ENCODE data around the gene ABR.
A peak's percentile ranks its signal among the peaks of the same experiment; 100 is the strongest.

DNA sequence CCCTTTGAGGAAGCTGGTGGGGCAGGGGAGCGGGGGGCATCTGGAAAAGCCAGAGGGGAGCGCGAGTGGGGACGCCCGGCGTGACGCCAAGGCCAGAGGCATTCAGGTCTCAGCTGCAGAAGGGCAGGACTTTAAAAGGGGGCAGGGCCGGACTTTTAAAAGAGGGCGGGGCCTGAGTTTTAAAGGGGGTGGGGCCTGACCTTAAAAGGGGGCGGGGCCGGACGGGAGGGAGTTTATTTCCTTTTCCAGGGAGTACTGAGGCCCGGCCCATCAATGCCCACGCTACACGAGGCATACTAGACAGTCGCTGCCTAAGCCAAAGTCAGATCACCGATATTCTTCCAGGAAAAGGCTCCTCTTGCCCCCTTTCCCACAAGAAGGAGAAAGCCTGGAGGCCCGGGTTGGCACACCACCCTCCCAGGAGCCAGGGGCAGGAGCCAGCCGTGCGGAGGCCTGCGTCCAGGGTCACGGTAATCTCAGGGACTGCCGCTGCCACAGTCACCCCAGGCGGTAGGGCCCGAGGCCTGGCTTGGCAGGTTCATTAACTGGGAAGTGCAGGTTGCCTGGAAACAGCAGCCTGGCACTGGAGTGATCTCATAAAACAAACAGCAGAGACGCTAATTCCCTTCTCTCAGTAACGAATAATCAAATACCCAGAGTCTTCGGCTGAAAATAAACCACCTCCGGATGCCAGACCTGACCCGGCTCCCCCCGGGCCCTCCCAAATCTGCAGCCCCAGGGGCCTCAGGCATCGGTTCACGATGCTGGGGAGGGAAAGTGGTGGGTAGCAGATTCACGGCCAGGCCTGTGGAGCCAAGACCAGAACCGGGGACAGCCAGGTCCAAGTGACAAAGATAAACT is 92.2 kb downstream of the ABR start:
- no peak for TF ChIP-seq CTCF (IDR thresholded peaks at IDR 0.05)
- TF ChIP-seq SIN3A (IDR thresholded peaks at IDR 0.05; ENCODE audit: borderline replicate concordance, insufficient read depth, low read depth, low read length): no peak
- TF ChIP-seq POLR2AphosphoS5 (IDR thresholded peaks at IDR 0.05; ENCODE audit: low read depth, low read length): peak; percentile 33; the same call in 1 of the 2 replicates
- TF ChIP-seq REST (IDR thresholded peaks at IDR 0.05; ENCODE audit: insufficient read depth in 1 of 2, low read depth in 2 of 2, low read length in 1 of 2): no peak
- TF ChIP-seq TCF7L2 (IDR thresholded peaks at IDR 0.05; ENCODE audit: low read depth, low read length): no peak
